H9 (cell line): Measurements from ENCODE around the gene SOCS1. TPM values are rescaled to one million over a fixed set of nuclear protein-coding genes. Genes with fewer than 3 reads are reported as not detected.
A peak's percentile ranks its signal among the peaks of the same experiment; 100 is the strongest.

Experiments
- DNase-seq: peaks from one replicate; pipeline ENCODE4 v3.0.0-alpha.2; 2017
- H2AFZ ChIP-seq: one replicate; pipeline ENCODE4 v1.6.1; 2013; ENCODE audit warnings: mild to moderate bottlenecking, low read length, control low read depth, moderate library complexity
- H2AK5ac ChIP-seq: 2 replicates; pipeline ENCODE4 v1.6.1; 2013; ENCODE audit warnings: low read length, control low read depth, mixed read lengths; ENCODE audit not compliant: insufficient read length
- H2BK120ac ChIP-seq: one replicate; pipeline ENCODE4 v1.6.1; 2013; ENCODE audit warnings: low read depth, mild to moderate bottlenecking, low read length, control low read depth, inconsistent platforms; ENCODE audit not compliant: poor library complexity, severe bottlenecking
- H2BK12ac ChIP-seq: 2 replicates; pipeline ENCODE4 v1.6.1; 2013; ENCODE audit warnings: low read length, control low read depth, mixed read lengths, low read depth; ENCODE audit not compliant: insufficient read length
- H2BK15ac ChIP-seq: 2 replicates; pipeline ENCODE4 v1.6.1; 2013; ENCODE audit warnings: low read depth, low read length, control low read depth
- H2BK20ac ChIP-seq: one replicate; pipeline ENCODE4 v1.6.1; 2013; ENCODE audit warnings: low read depth, mild to moderate bottlenecking, low read length, control low read depth, inconsistent platforms; ENCODE audit not compliant: poor library complexity, severe bottlenecking
- H2BK5ac ChIP-seq: 2 replicates; pipeline ENCODE4 v1.6.1; 2013; ENCODE audit warnings: low read length, control low read depth, mixed read lengths; ENCODE audit not compliant: insufficient read length
- H3K14ac ChIP-seq: 2 replicates; pipeline ENCODE4 v1.6.1; 2013; ENCODE audit warnings: low read length, control low read depth; ENCODE audit not compliant: insufficient read depth
- H3K18ac ChIP-seq: 2 replicates; pipeline ENCODE4 v1.6.1; 2013; ENCODE audit warnings: low read depth, mild to moderate bottlenecking, mixed read lengths, low read length, control low read depth; ENCODE audit not compliant: insufficient read length
- H3K23ac ChIP-seq: 2 replicates; pipeline ENCODE4 v1.6.1; 2013; ENCODE audit warnings: low read length, control low read depth, mixed read lengths, low read depth; ENCODE audit not compliant: insufficient read length
- H3K23me2 ChIP-seq: 2 replicates; pipeline ENCODE4 v1.6.1; 2013; ENCODE audit warnings: low read depth, mild to moderate bottlenecking, mixed read lengths, low read length, control low read depth; ENCODE audit not compliant: insufficient read length, poor library complexity, severe bottlenecking
- H3K27ac ChIP-seq: 2 replicates; pipeline ENCODE4 v1.5.1; 2013; ENCODE audit warnings: low read length, control low read depth, mixed read lengths, low read depth; ENCODE audit not compliant: insufficient read length
- H3K27me3 ChIP-seq: 2 replicates; pipeline ENCODE4 v1.6.1; 2013; ENCODE audit warnings: low read length, control low read depth, inconsistent platforms; ENCODE audit not compliant: insufficient read depth
- H3K4ac ChIP-seq: 2 replicates; pipeline ENCODE4 v1.6.1; 2013; ENCODE audit warnings: low read depth, mild to moderate bottlenecking, control low read depth, inconsistent platforms, low read length, moderate library complexity
- H3K4me1 ChIP-seq: 2 replicates; pipeline ENCODE4 v1.6.1; 2013; ENCODE audit warnings: low read length, control low read depth, inconsistent platforms; ENCODE audit not compliant: insufficient read depth
- H3K4me2 ChIP-seq: 2 replicates; pipeline ENCODE4 v1.6.1; 2013; ENCODE audit warnings: low read length, control low read depth, mixed read lengths; ENCODE audit not compliant: insufficient read length, insufficient read depth
- H3K56ac ChIP-seq: 2 replicates; pipeline ENCODE4 v1.6.1; 2013; ENCODE audit warnings: low read depth, mild to moderate bottlenecking, mixed read lengths, low read length, control low read depth; ENCODE audit not compliant: insufficient read length
- H3K79me1 ChIP-seq: 2 replicates; pipeline ENCODE4 v1.6.1; 2013; ENCODE audit warnings: low read depth, mild to moderate bottlenecking, moderate library complexity, low read length, control low read depth, inconsistent platforms; ENCODE audit not compliant: insufficient read depth, poor library complexity, severe bottlenecking
- H3K79me2 ChIP-seq: 2 replicates; pipeline ENCODE4 v1.6.1; 2013; ENCODE audit warnings: low read length, control low read depth, inconsistent platforms; ENCODE audit not compliant: insufficient read depth
- H3K9ac ChIP-seq: 2 replicates; pipeline ENCODE4 v1.6.1; 2013; ENCODE audit warnings: low read length, control low read depth, mixed read lengths; ENCODE audit not compliant: insufficient read length; ENCODE audit errors: extremely low read depth
- H3K9me3 ChIP-seq: one replicate; pipeline ENCODE4 v1.6.1; 2013; ENCODE audit warnings: low read depth, low read length, inconsistent platforms; ENCODE audit not compliant: control insufficient read depth
- H3T11ph ChIP-seq: one replicate; pipeline ENCODE4 v1.6.1; 2013; ENCODE audit warnings: mild to moderate bottlenecking, low read length, control low read depth, inconsistent platforms
- H4K20me1 ChIP-seq: one replicate; pipeline ENCODE4 v1.6.1; 2013; ENCODE audit not compliant: control insufficient read depth, insufficient read length, insufficient read depth
- H4K5ac ChIP-seq: 2 replicates; pipeline ENCODE4 v1.6.1; 2013; ENCODE audit warnings: low read depth, mild to moderate bottlenecking, mixed read lengths, low read length, control low read depth; ENCODE audit not compliant: insufficient read length
- H4K8ac ChIP-seq: replicated peaks from 2 replicates; pipeline ENCODE4 v1.6.1; 2013; ENCODE audit warnings: low read length, control low read depth, mixed read lengths, low read depth; ENCODE audit not compliant: insufficient read length
- H4K91ac ChIP-seq: 2 replicates; pipeline ENCODE4 v1.6.1; 2013; ENCODE audit warnings: low read depth, mild to moderate bottlenecking, moderate library complexity, mixed read lengths, low read length, control low read depth; ENCODE audit not compliant: insufficient read length
- H3K27ac Mint-ChIP-seq, 3 experiments: 2 replicates in 2 of 3; 3 replicates in 1 of 3; pipeline ENCODE4 v1.8.0; 2020 to 2021; ENCODE audit warnings: mixed read lengths in 3 of 3, mild to moderate bottlenecking in 1 of 3, moderate library complexity in 1 of 3
- H3K27me3 Mint-ChIP-seq: 2 replicates; pipeline ENCODE4 v1.8.0; 2021; ENCODE audit warnings: low read depth, mild to moderate bottlenecking, moderate library complexity, mixed read lengths
- H3K36me3 Mint-ChIP-seq, 3 experiments: 2 replicates in 2 of 3; 3 replicates in 1 of 3; pipeline ENCODE4 v1.8.0; 2020 to 2021; ENCODE audit warnings: low read depth in 3 of 3, mixed read lengths in 3 of 3; ENCODE audit not compliant: insufficient read depth in 1 of 3
- H3K4me1 Mint-ChIP-seq, 2 experiments: 2 replicates each; pipeline ENCODE4 v1.8.0; 2020; ENCODE audit warnings: mixed read lengths in 2 of 2
- H3K4me3 Mint-ChIP-seq, 2 experiments: 2 replicates in 1 of 2; 3 replicates in 1 of 2; pipeline ENCODE4 v1.8.0; 2020 to 2021; ENCODE audit warnings: mild to moderate bottlenecking in 2 of 2, mixed read lengths in 2 of 2, moderate library complexity in 1 of 2
- H3K9me3 Mint-ChIP-seq, 2 experiments: 2 replicates in 1 of 2; 3 replicates in 1 of 2; pipeline ENCODE4 v1.8.0; 2020; ENCODE audit warnings: mild to moderate bottlenecking in 2 of 2, mixed read lengths in 2 of 2, moderate library complexity in 1 of 2
- WGBS: extraction: QIAGEN DNeasy Blood & Tissue Kit; methylation state at CpG from one replicate; pipeline ENCODE4 v1.1.7; 2013; ENCODE audit warnings: missing lambda C conversion rate, low lambda C conversion rate, mixed read lengths; ENCODE audit not compliant: insufficient read length; ENCODE audit errors: extremely low coverage; 5-methylcytosine and 5-hydroxymethylcytosine counted together
- total RNA-seq: library from RNA; stranded (reverse); gene quantifications from 2 replicates; pipeline ENCODE4 v1.2.1, GENCODE V29; 2021
- TF ChIP-seq, protein P1 (sequence below): fragments of 200-600 bp; sonication (generic); conservative IDR thresholded peaks from 3 replicates; pipeline ENCODE4 v1.8.0; 2021; ENCODE audit warnings: antibody characterized with exemption, mild to moderate bottlenecking

The SOCS1 gene
- total RNA-seq, 1 experiment from 2014 or later: 11.0 TPM

DNA sequence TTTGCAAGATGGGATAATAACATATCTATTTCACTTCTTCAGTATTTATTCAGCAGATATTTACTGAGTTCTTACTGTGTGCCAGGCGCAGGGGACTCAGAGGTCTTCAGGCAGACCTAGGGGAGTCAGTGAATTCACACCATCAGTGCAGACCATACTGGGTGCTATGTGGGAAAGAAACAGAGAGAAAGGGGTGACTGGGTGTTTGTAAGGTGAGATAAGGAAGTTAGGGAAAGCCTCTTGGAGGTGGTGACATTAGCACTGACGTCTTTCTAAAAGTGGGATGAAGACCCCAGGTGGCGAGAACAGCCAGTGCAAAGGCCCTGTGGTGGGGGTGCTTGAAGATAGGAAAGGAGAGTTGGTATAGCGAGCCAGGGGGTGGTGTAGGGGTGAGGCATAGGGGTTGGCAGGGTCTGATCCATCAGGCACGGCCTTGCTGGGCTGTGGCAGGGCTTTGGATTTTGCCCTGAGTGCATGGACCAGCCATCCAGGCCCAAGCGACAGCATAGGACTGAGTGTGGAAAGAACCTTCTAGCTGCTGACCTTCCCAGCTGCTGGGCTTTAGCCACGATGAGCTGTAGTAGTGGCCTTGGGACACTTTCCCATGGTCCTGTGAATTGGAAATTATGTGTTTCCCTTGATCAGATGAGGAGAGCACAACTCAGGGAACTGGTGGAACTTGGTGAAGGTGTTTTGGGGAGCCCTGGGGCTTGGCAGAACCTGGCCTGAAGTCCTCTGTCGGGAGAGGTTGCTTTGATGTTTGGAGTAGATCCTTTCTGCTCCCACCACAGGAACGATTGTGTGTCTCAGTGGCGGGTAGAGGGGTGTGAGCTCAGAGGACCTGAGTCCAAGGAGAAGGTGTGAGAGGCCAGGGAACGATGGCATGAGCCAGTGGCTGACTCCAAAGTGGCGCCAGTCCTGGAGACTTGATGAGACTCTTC lies 3.9 kb upstream of the SOCS1 start:
- Mint-ChIP-seq H3K27ac (peak overlapping the region in 2 of 3 experiments; percentile 32 to 76; a peak in 3 of 7 replicates), H3K36me3 (no peaks in the 10 kb centered on the region), H3K4me1 (peaks cover 15 to 18% of the 10 kb centered on the region in 2 experiments), H3K4me3 (no peak overlapping the region), H3K9me3 (no peaks in the 10 kb centered on the region), H3K27me3 (no peaks in the 10 kb centered on the region; the same call in 1 of the 2 replicates)
- Histone ChIP-seq H4K20me1 (no peaks in the 10 kb centered on the region), H3K4ac (no peak overlapping the region), H3K23ac (no peak overlapping the region), H3K14ac (no peak overlapping the region), H2BK120ac (no peak overlapping the region), H3K9ac (no peak overlapping the region), H3K4me2 (no peak overlapping the region), H2BK5ac (no peak overlapping the region), H3K18ac (no peak overlapping the region), H3K79me2 (peaks cover 1% of the 10 kb centered on the region; the same call in 1 of the 2 replicates), H3K27ac (no peak overlapping the region), H3K23me2 (peaks cover 9% of the 10 kb centered on the region), H3K4me1 (peaks cover 5% of the 10 kb centered on the region; the same call in 1 of the 2 replicates), H4K91ac (no peak overlapping the region), H3K27me3 (no peaks in the 10 kb centered on the region), H3K9me3 (no peaks in the 10 kb centered on the region), H2AK5ac (no peak overlapping the region), H4K5ac (no peak overlapping the region), H3K56ac (no peak overlapping the region), H2BK20ac (no peak overlapping the region), H3T11ph (no peak overlapping the region), H2BK12ac (no peak overlapping the region), H2AFZ (no peak overlapping the region), H3K79me1 (no peaks in the 10 kb centered on the region), H4K8ac (no peak overlapping the region), H2BK15ac (no peak overlapping the region)
- WGBS: no CpG with 5 or more reads among the region's 12 CpGs
- DNase-seq: no peak
- TF ChIP-seq, protein P1, sequence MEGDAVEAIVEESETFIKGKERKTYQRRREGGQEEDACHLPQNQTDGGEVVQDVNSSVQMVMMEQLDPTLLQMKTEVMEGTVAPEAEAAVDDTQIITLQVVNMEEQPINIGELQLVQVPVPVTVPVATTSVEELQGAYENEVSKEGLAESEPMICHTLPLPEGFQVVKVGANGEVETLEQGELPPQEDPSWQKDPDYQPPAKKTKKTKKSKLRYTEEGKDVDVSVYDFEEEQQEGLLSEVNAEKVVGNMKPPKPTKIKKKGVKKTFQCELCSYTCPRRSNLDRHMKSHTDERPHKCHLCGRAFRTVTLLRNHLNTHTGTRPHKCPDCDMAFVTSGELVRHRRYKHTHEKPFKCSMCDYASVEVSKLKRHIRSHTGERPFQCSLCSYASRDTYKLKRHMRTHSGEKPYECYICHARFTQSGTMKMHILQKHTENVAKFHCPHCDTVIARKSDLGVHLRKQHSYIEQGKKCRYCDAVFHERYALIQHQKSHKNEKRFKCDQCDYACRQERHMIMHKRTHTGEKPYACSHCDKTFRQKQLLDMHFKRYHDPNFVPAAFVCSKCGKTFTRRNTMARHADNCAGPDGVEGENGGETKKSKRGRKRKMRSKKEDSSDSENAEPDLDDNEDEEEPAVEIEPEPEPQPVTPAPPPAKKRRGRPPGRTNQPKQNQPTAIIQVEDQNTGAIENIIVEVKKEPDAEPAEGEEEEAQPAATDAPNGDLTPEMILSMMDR: no peak
